ENCODE results near the gene ANKRD44. TPM values are rescaled to one million over a fixed set of nuclear protein-coding genes. Genes with fewer than 3 reads are reported as not detected.

The ANKRD44 gene
- total and polyA plus RNA-seq, 2 of the 8 experiments (the other 6 are each of a cell fraction or from before 2014, with no cell fraction given), result 1.2 to 1.3 TPM

DNA sequence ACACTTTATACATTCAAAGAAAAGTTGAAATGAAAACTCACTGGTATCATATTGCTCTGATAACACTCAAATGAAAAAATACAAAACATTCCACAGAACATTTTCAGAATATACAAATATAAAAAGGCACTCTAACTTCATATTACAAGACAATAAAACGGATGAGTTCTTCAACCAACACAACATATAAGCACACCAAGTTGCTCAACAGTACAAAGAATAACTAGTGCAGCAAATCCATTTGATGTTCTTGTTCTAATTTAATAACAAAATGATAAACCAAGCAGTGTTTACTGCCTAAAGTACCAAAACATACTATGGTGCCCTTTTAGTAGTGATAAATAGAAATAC is 323.3 kb downstream of the ANKRD44 start (continued):
- TF ChIP-seq, protein P1, sequence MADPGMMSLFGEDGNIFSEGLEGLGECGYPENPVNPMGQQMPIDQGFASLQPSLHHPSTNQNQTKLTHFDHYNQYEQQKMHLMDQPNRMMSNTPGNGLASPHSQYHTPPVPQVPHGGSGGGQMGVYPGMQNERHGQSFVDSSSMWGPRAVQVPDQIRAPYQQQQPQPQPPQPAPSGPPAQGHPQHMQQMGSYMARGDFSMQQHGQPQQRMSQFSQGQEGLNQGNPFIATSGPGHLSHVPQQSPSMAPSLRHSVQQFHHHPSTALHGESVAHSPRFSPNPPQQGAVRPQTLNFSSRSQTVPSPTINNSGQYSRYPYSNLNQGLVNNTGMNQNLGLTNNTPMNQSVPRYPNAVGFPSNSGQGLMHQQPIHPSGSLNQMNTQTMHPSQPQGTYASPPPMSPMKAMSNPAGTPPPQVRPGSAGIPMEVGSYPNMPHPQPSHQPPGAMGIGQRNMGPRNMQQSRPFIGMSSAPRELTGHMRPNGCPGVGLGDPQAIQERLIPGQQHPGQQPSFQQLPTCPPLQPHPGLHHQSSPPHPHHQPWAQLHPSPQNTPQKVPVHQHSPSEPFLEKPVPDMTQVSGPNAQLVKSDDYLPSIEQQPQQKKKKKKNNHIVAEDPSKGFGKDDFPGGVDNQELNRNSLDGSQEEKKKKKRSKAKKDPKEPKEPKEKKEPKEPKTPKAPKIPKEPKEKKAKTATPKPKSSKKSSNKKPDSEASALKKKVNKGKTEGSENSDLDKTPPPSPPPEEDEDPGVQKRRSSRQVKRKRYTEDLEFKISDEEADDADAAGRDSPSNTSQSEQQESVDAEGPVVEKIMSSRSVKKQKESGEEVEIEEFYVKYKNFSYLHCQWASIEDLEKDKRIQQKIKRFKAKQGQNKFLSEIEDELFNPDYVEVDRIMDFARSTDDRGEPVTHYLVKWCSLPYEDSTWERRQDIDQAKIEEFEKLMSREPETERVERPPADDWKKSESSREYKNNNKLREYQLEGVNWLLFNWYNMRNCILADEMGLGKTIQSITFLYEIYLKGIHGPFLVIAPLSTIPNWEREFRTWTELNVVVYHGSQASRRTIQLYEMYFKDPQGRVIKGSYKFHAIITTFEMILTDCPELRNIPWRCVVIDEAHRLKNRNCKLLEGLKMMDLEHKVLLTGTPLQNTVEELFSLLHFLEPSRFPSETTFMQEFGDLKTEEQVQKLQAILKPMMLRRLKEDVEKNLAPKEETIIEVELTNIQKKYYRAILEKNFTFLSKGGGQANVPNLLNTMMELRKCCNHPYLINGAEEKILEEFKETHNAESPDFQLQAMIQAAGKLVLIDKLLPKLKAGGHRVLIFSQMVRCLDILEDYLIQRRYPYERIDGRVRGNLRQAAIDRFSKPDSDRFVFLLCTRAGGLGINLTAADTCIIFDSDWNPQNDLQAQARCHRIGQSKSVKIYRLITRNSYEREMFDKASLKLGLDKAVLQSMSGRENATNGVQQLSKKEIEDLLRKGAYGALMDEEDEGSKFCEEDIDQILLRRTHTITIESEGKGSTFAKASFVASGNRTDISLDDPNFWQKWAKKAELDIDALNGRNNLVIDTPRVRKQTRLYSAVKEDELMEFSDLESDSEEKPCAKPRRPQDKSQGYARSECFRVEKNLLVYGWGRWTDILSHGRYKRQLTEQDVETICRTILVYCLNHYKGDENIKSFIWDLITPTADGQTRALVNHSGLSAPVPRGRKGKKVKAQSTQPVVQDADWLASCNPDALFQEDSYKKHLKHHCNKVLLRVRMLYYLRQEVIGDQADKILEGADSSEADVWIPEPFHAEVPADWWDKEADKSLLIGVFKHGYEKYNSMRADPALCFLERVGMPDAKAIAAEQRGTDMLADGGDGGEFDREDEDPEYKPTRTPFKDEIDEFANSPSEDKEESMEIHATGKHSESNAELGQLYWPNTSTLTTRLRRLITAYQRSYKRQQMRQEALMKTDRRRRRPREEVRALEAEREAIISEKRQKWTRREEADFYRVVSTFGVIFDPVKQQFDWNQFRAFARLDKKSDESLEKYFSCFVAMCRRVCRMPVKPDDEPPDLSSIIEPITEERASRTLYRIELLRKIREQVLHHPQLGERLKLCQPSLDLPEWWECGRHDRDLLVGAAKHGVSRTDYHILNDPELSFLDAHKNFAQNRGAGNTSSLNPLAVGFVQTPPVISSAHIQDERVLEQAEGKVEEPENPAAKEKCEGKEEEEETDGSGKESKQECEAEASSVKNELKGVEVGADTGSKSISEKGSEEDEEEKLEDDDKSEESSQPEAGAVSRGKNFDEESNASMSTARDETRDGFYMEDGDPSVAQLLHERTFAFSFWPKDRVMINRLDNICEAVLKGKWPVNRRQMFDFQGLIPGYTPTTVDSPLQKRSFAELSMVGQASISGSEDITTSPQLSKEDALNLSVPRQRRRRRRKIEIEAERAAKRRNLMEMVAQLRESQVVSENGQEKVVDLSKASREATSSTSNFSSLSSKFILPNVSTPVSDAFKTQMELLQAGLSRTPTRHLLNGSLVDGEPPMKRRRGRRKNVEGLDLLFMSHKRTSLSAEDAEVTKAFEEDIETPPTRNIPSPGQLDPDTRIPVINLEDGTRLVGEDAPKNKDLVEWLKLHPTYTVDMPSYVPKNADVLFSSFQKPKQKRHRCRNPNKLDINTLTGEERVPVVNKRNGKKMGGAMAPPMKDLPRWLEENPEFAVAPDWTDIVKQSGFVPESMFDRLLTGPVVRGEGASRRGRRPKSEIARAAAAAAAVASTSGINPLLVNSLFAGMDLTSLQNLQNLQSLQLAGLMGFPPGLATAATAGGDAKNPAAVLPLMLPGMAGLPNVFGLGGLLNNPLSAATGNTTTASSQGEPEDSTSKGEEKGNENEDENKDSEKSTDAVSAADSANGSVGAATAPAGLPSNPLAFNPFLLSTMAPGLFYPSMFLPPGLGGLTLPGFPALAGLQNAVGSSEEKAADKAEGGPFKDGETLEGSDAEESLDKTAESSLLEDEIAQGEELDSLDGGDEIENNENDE (IDR thresholded peaks at IDR 0.05; ENCODE audit: insufficient replicate concordance, low read length), result no peak
- TF ChIP-seq SIN3A (conservative IDR thresholded peaks at IDR 0.05 in 1 of 2, IDR thresholded peaks at IDR 0.05 in 1 of 2; ENCODE audit: low read depth in 1 of 2, low read length in 2 of 2) (no peak), RFX5 (IDR thresholded peaks at IDR 0.05; ENCODE audit: borderline replicate concordance, low read depth, low read length) (no peak), TBP (IDR thresholded peaks at IDR 0.05; ENCODE audit: low read depth, low read length) (no peak)

All from H1 (cell line).